GM10847 (cell line): ENCODE data around the gene MAP3K20.

ENCODE experiments used
- POLR2A ChIP-seq: IDR thresholded peaks from 2 replicates; pipeline ENCODE4 v1.6.1; 2011; ENCODE audit not compliant: insufficient read length; ENCODE audit errors: extremely low read depth

Gene MAP3K20

GRCh38 chr2:173092844-173093402 is 17.3 kb downstream of the MAP3K20 start:
- no peak for TF ChIP-seq POLR2A

GRCh38 chr2:173094731-173095130 is 19.1 kb downstream of the MAP3K20 start:
- no peak for TF ChIP-seq POLR2A

- TF ChIP-seq POLR2A = no peak
Observed at GRCh38 chr2:173095356-173095755, 19.7 kb downstream of the MAP3K20 start.

- TF ChIP-seq POLR2A = no peak
Observed at GRCh38 chr2:173099271-173099670, 23.6 kb downstream of the MAP3K20 start.

GRCh38 chr2:173099804-173100203 is 24.2 kb downstream of the MAP3K20 start:
- TF ChIP-seq POLR2A = no peak

- TF ChIP-seq POLR2A = no peak
Observed at GRCh38 chr2:173101687-173102086, 26.0 kb downstream of the MAP3K20 start.

- TF ChIP-seq POLR2A = no peak
Observed at GRCh38 chr2:173104156-173104555, 28.5 kb downstream of the MAP3K20 start.

GRCh38 chr2:173106959-173107628 is 31.4 kb downstream of the MAP3K20 start:
- no peak for TF ChIP-seq POLR2A

GRCh38 chr2:173107629-173108022 is 32.0 kb downstream of the MAP3K20 start:
- TF ChIP-seq POLR2A = no peak

GRCh38 chr2:173109253-173110188 is 33.9 kb downstream of the MAP3K20 start:
- TF ChIP-seq POLR2A = no peak

GRCh38 chr2:173117678-173118077 is 42.0 kb downstream of the MAP3K20 start:
- TF ChIP-seq POLR2A = no peak

GRCh38 chr2:173118395-173118794 is 42.7 kb downstream of the MAP3K20 start:
- TF ChIP-seq POLR2A = no peak

GRCh38 chr2:173119069-173119807 is 43.6 kb downstream of the MAP3K20 start:
- no peak for TF ChIP-seq POLR2A

GRCh38 chr2:173119944-173120343 is 44.3 kb downstream of the MAP3K20 start:
- TF ChIP-seq POLR2A = no peak

- TF ChIP-seq POLR2A = no peak
Observed at GRCh38 chr2:173122936-173123335, 47.3 kb downstream of the MAP3K20 start.
